Measurements from ENCODE around the gene CES2.
"Not testable (repeated sequence)": the region's sequence is repeated elsewhere in the genome, so short reads cannot be mapped to it uniquely, and the experiment has no call there.

CES2 gene

GRCh38 chr16:66934839-66935313 lies 440 bp upstream of the CES2 start:
- not testable (repeated sequence) for DNase-seq

GRCh38 chr16:66936462-66936861 lies 1.1 kb downstream of the CES2 start:
- no peak for DNase-seq

- DNase-seq: no peak
Observed at GRCh38 chr16:66936889-66937554, 1.7 kb downstream of the CES2 start.

GRCh38 chr16:66937725-66938337 lies 2.5 kb downstream of the CES2 start:
- DNase-seq: no peak

- DNase-seq: no peak
Observed at GRCh38 chr16:66939366-66939765, 4.0 kb downstream of the CES2 start.

- no peak for DNase-seq
Observed at GRCh38 chr16:66940236-66940635, 4.9 kb downstream of the CES2 start.

- no peak for DNase-seq
Observed at GRCh38 chr16:66942981-66943380, 7.7 kb downstream of the CES2 start.

- no peak for DNase-seq
Observed at GRCh38 chr16:66943426-66944053, 8.2 kb downstream of the CES2 start.

- DNase-seq: no peak
Observed at GRCh38 chr16:66944054-66944441, 8.7 kb downstream of the CES2 start.

- DNase-seq: not testable (repeated sequence)
Observed at GRCh38 chr16:66944971-66945370, 9.7 kb downstream of the CES2 start.

GRCh38 chr16:66945939-66946338 lies 10.6 kb downstream of the CES2 start:
- DNase-seq: no peak

GRCh38 chr16:66946541-66946940 lies 11.2 kb downstream of the CES2 start:
- no peak for DNase-seq

GRCh38 chr16:66946974-66947301 lies 11.6 kb downstream of the CES2 start:
- DNase-seq: no peak

GRCh38 chr16:66947302-66948065 lies 12.2 kb downstream of the CES2 start:
- peak; percentile 84 for DNase-seq

GRCh38 chr16:66948134-66948836 lies 13.0 kb downstream of the CES2 start:
- no peak for DNase-seq

GRCh38 chr16:66948837-66949225 lies 13.5 kb downstream of the CES2 start:
- DNase-seq: no peak

GRCh38 chr16:66949472-66949871 lies 14.2 kb downstream of the CES2 start:
- no peak for DNase-seq

GRCh38 chr16:66950437-66950836 lies 15.1 kb downstream of the CES2 start:
- DNase-seq: no peak

- DNase-seq: no peak
Observed at GRCh38 chr16:66950971-66951790, 15.9 kb downstream of the CES2 start.

GRCh38 chr16:66952430-66953110 lies 17.3 kb downstream of the CES2 start:
- no peak for DNase-seq

- no peak for DNase-seq
Observed at GRCh38 chr16:66953462-66954096, 18.3 kb downstream of the CES2 start.
